RWPE1 (cell line): ENCODE data around the gene ZNF516.

Experiments used
- CTCF ChIA-PET: fragments of 350-600 bp; sonication (Branson Sonifier 250); formaldehyde crosslinking; extraction: SDS; loops from one replicate; lab custom pipeline; 2021; lab: Yijun Ruan, JAX
- POLR2A ChIA-PET: fragments of 400-600 bp; formaldehyde crosslinking; extraction: SDS; loops from one replicate; lab custom pipeline; 2020; ENCODE audit warnings: antibody characterized with exemption; ENCODE audit not compliant: low non-redundant PET; lab: Yijun Ruan, JAX
- DNase-seq: peaks from one replicate; pipeline ENCODE4 v3.0.0; 2012; ENCODE audit warnings: low spot score
- H3K27ac ChIP-seq: fragments of 450-650 bp; 2 replicates; pipeline ENCODE4 v1.5.1; 2017
- TF ChIP-seq, protein P1 (sequence below): fragments of 450-650 bp; conservative IDR thresholded peaks from 2 replicates; pipeline ENCODE4 v1.5.1; 2017; ENCODE audit warnings: low read depth, mild to moderate bottlenecking

The ZNF516 gene

GRCh38 chr18:76450452-76451395 is 44.3 kb downstream of the ZNF516 start:
- TF ChIP-seq, protein P1, sequence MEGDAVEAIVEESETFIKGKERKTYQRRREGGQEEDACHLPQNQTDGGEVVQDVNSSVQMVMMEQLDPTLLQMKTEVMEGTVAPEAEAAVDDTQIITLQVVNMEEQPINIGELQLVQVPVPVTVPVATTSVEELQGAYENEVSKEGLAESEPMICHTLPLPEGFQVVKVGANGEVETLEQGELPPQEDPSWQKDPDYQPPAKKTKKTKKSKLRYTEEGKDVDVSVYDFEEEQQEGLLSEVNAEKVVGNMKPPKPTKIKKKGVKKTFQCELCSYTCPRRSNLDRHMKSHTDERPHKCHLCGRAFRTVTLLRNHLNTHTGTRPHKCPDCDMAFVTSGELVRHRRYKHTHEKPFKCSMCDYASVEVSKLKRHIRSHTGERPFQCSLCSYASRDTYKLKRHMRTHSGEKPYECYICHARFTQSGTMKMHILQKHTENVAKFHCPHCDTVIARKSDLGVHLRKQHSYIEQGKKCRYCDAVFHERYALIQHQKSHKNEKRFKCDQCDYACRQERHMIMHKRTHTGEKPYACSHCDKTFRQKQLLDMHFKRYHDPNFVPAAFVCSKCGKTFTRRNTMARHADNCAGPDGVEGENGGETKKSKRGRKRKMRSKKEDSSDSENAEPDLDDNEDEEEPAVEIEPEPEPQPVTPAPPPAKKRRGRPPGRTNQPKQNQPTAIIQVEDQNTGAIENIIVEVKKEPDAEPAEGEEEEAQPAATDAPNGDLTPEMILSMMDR, result no peak
- H3K27ac ChIP-seq, result peak overlapping the region; percentile 74
- CTCF ChIA-PET, result no interaction called here
- POLR2A ChIA-PET, result no interaction called here
- DNase-seq, result no peak

DNA sequence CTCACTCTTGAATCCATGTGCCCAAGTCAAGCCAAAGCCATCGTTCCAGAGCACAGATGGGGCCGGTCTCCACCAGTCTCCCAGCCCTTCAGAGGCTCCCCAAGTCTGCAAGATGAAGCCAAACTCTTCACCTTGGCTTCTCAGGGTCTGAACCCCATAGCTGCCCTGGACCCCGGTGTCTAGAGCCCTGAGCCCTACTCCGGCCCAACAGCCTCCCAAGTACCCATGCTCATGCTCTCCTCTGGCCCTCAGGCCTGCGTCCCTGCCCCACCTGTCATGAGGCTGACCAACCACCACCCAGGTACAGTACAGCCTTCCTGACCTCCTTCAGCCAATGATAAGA is 46.0 kb downstream of the ZNF516 start:
- CTCF ChIA-PET, result no interaction called here
- TF ChIP-seq, protein P1, result no peak
- no peak for DNase-seq
- POLR2A ChIA-PET, result no interaction called here
- peak overlapping the region; percentile 42 for H3K27ac ChIP-seq

- ChIA-PET CTCF (no interaction called here), POLR2A (no interaction called here)
- peak overlapping the region; percentile 42 for H3K27ac ChIP-seq
- TF ChIP-seq, protein P1, result no peak
- no peak for DNase-seq
Observed at GRCh38 chr18:76448256-76449110, 46.6 kb downstream of the ZNF516 start.

DNA sequence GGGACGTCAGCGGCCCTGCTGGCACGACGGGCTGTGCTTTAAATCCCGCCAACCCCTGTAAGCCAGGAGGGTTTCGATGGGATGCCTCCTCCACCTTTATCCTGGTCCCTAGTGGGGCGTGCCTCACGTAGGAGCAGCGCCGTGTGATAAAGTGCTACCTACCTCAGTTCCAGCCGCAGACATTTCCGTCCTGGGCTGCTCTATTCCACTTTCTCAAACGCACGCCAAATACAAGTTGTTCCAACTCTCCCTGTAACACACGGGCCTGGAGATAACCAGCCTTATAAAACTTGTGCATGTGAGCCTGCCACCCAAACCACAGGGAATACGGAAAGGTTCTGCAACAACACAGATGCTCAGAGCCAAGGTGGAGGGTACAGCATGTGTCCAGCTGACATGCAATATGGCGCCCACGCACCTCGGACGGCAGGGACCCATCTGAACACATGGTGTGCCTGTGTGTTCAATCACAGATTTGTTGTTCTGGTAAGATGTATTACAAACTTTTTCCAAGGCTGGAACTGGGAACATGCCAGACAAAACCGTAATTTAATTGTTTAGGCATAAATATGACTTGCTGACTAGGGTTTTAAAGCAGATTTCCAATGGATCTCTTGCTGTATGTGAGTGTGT is 47.7 kb downstream of the ZNF516 start:
- CTCF ChIA-PET, result no interaction called here
- POLR2A ChIA-PET, result no interaction called here
- H3K27ac ChIP-seq, result no peak overlapping the region
- TF ChIP-seq, protein P1, result no peak
- no peak for DNase-seq

DNA sequence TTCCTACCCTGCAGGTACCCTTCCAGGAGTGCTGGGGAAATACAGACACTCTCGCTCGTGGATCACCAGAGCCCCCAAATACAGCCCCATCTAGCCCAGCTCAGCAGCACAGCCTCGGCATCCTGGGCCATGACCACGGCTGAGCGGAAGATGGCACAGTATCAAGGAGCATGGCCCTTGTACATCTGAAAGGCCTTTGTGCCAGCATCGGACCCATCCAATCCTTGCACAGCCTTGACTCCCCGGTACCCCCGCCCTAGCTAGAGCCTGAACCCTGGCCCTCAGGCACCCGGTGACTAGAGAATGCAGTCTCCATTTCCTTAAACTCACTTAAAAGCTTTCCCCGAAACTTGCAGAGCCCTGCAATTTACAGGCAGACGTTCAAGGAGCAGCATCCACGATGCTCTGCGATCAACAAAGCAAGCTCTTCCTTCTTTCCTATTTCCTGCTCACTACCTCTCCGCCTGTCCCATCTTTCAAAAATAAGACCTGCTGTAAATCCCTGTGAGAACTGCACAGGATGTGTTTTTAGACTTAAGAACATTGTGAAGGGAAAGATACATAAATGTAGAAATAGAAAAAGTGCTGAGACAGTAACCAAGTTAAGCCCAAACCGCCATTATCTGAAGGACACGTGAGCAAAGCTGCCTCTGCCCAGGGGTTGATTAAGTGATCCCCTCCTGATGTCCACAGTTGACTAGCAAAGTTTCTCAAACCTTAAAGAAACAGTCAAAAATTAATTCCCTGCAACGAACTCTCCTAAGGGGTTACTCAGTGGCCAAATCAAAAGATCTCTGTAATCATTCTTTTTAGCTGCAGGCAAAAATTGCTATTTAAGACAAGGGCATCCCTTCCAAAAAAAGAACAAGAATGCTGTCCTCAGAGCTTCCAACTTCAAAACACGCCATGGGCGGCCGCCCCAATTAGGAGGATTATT is 48.5 kb downstream of the ZNF516 start:
- TF ChIP-seq, protein P1, result no peak
- CTCF ChIA-PET, result no interaction called here
- no peak for DNase-seq
- peak overlapping the region; percentile 67 for H3K27ac ChIP-seq
- POLR2A ChIA-PET, result no interaction called here
